HG03135 (cell line): Measurements from ENCODE around the gene PROCA1.
"Not testable (repeated sequence)": the region's sequence is repeated elsewhere in the genome, so short reads cannot be mapped to it uniquely, and the experiment has no call there.

Experiments used
- ATAC-seq: cut with Tn5 transposase; IDR thresholded peaks from one replicate; pipeline ENCODE4 v1.9.1; 2021; ENCODE audit warnings: mild to moderate bottlenecking, moderate library complexity; ENCODE audit not compliant: unreplicated experiment

PROCA1 gene

DNA sequence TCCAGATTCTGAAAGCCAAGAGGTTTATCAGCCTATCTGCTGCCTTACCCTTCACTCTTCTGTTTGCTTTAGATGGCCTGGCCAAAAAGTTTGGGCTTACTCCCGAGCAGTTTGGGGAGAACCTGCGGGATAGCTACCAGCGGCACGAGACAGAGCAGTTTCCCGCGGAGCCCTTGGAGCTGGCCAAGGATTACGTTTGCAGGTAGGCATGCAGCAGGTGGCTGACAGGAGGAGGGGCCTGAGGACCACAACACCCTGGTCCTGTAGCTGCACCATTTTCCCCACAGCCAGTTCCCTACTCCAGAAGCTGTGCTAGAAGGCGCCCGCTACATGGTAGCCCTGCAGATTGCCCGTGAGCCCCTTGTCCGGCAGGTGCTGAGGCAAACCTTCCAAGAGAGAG is 29.0 kb downstream of the PROCA1 start:
- no peak for ATAC-seq

- no peak for ATAC-seq
Measured at GRCh38 chr17:28675980-28676379, 35.7 kb downstream of the PROCA1 start.

DNA sequence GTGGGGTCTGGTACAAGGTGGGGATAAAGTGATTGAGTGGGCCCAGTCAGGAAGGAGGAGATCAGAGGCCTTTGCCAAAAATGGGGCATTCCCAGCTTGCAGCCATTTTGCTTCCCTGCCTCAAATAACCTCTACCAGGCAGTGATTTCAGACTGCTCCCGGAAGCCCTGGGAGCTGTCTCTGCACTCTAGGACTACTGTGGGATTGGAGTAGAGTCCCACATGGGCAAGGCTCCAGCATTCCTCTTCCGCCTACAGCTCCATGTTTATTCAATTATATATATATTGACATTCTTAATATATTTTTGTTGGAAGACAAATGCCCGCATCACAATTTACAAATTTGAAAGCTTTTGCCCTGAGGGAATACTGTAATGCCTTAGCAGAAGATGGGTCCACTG is 36.2 kb downstream of the PROCA1 start:
- ATAC-seq, result no peak

DNA sequence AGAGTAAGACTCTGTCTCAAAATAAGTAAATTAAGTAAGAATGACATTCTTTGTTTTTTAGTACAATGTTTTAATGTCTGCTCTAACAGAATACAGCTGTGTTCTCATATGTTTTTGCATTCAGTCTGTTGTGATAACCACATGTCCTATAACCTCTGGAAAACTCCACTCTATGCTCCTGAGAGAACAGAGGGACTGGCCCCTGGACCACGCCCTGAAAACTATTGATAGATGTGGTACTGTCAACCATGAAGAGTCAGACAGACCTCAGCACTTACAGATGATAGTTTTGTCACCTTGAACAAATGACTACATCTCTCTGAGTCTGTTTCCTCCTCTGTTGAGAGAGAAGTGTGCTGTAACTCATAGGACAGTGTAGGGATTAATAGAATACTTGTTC is 41.8 kb downstream of the PROCA1 start:
- no peak for ATAC-seq

DNA sequence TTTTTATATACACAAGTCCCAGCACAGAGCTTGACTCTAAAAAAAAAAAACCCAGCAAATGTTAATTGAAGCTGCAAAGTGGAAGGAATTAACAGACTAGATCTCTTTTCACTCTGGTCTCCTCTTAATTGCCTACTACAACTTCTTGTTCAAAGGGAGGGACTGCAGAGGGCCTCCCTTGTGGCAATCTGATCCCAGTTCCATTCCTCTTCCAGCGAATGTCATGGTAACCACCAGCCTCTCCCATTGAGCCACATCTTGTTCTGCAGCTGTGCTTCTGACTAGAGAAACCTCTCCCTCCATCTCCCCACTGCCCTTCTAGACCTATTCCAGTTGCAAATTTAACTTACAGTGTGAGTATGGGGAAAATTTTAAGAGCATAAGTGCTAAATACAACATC is 43.8 kb downstream of the PROCA1 start:
- no peak for ATAC-seq

DNA sequence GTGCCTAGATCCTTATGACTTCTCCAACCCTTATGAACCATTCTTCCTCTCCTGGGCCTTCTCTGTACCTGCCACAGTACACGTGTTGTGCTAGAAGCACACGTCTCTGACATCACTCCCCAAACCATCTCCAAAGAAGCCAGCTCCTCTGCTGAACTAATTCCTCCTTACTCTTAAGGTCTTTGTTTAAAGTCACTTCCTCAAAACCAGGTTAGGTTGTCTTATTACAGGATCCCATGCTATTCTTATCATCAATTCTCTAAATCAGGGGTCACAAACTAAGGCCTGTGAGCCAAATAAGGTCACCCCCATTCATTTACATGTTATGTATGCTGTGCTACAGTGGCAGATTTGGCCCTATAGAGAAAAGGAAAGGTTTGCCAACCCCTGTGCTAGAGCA is 45.7 kb downstream of the PROCA1 start:
- no peak for ATAC-seq

DNA sequence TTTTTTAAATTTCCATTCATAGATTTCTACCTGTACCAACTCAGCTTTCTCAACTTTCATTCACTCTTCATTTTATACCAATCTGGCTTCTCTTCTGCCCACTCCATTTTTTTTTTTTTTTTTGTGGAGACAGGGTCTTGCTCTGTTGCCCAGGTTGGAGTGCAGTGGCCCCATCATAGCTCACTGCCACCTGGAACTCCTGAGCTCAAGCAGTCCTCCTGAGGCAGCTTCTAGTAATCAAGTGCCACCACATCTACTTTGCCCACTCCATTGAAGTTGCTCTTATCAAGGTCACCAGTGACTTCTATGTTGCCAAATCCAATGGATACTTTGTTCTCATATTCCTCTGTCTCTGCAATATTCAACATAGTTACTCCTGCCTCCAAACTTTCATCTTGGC is 48.0 kb downstream of the PROCA1 start:
- no peak for ATAC-seq

GRCh38 chr17:28662527-28662829 is 49.2 kb downstream of the PROCA1 start:
- ATAC-seq, result peak; percentile 15

GRCh38 chr17:28661635-28662526 is 49.8 kb downstream of the PROCA1 start, which contains the start of the genes SDF2 and SUPT6H:
Gene SDF2 (minus strand): TSS chr17:28661906. CDS start chr17:28661876, 30 bp downstream.
Gene SUPT6H (plus strand): TSS chr17:28662205. CDS start chr17:28673402, 11,197 bp downstream.
- peak; percentile 84 for ATAC-seq

GRCh38 chr17:28659497-28659881 is 52.2 kb downstream of the PROCA1 start:
- ATAC-seq, result not testable (repeated sequence)

DNA sequence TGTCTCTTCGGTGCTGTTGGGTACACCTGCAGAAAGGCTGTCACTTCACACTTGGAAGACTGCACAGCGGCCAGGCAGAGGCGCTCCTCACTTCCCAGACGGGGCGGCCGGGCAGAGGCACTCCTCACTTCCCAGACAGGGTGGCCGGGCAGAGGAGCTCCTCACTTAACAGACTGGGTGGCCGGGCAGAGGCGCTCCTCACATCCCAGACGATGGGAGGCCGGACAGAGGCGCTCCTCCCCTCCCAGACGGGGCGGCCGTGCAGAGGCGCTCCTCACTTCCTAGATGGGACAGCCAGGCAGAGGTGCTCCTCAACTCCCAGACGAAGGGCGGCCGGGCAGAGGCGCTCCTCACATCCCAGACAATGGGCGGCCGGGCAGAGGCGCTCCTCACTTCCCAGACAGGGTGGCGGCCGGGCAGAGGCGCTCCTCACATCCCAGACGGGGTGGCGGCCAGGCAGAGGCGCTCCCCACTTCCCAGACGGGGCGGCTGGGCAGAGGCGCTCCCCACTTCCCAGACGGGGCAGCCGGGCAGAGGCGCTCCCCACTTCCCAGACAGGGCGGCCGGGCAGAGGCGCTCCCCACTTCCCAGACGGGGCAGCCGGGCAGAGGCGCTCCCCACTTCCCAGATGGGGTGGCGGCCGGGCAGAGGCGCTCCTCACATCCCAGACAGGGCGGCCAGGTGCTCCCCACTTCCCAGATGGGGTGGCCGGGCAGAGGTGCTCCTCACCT is 52.8 kb downstream of the PROCA1 start:
- ATAC-seq, result not testable (repeated sequence)

DNA sequence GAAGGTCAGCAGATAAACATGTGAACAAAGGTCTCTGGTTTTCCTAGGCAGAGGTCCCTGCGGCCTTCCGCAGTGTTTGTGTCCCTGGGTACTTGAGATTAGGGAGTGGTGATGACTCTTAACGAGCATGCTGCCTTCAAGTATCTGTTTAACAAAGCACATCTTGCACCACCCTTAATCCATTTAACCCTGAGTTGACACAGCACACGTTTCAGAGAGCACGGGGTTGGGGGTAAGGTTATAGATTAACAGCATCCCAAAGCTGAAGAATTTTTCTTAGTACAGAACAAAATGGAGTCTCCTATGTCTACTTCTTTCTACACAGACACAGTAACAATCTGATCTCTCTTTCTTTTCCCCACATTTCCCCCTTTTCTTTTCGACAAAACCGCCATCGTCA is 53.3 kb downstream of the PROCA1 start:
- not testable (repeated sequence) for ATAC-seq

DNA sequence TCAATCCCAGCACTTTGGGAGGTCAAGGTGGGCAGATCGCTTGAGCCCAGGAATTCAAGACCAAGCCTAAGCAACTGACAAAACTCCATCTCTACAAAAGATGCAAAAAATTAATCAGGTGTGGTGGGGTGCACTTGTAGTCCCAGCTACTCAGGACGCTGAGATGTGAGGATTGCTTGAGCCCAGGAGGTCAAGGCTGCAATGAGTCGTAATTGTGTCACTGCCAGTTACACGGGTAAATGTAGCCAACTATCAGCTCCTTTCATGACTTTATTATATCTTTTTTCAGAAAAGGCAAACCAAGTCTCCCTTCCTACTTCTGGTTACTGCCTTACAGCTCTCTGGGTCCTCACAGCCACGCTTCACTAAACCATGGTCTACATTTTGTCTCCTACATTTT is 53.9 kb downstream of the PROCA1 start:
- ATAC-seq, result no peak

GRCh38 chr17:28655160-28655559 is 56.5 kb downstream of the PROCA1 start:
- ATAC-seq, result no peak
